RWPE2 (cell line): ENCODE results near the gene ADGRG7.
A peak's percentile ranks its signal among the peaks of the same experiment; 100 is the strongest.
"Not testable (repeated sequence)": the region's sequence is repeated elsewhere in the genome, so short reads cannot be mapped to it uniquely, and the experiment has no call there.

Source experiments
- ATAC-seq: fragments of 200-7000 bp; cut with Tn5 transposase; 3 replicates; pipeline ENCODE4 v1.9.1; 2021; ENCODE audit warnings: low read depth
- DNase-seq: peaks from one replicate; pipeline ENCODE4 v3.0.0-alpha.2; 2020; ENCODE audit warnings: low spot score
- H3K27ac ChIP-seq: fragments of 450-650 bp; 2 replicates; pipeline ENCODE4 v1.5.1; 2017; ENCODE audit warnings: mild to moderate bottlenecking; ENCODE audit not compliant: poor library complexity, severe bottlenecking
- H3K27me3 ChIP-seq: fragments of 250-450 bp; sonication (Bioruptor Pico); 2 replicates; pipeline ENCODE4 v1.5.1; 2021; ENCODE audit warnings: mild to moderate bottlenecking, moderate library complexity; ENCODE audit not compliant: insufficient read depth, poor library complexity, severe bottlenecking
- H3K36me3 ChIP-seq: fragments of 250-450 bp; sonication (Bioruptor Pico); 2 replicates; pipeline ENCODE4 v1.5.1; 2020; ENCODE audit warnings: low read depth, mild to moderate bottlenecking, moderate library complexity
- H3K4me1 ChIP-seq: fragments of 250-450 bp; sonication (Bioruptor Pico); 2 replicates; pipeline ENCODE4 v1.5.1; 2021; ENCODE audit warnings: mild to moderate bottlenecking, moderate library complexity; ENCODE audit not compliant: insufficient read depth, poor library complexity, severe bottlenecking
- H3K4me3 ChIP-seq: fragments of 250-450 bp; sonication (Bioruptor Pico); 2 replicates; pipeline ENCODE4 v1.5.1; 2021; ENCODE audit warnings: mild to moderate bottlenecking, moderate library complexity; ENCODE audit not compliant: severe bottlenecking
- H3K9me3 ChIP-seq: fragments of 250-450 bp; sonication (Bioruptor Pico); 2 replicates; pipeline ENCODE4 v1.5.1; 2021; ENCODE audit warnings: mild to moderate bottlenecking, moderate library complexity; ENCODE audit not compliant: severe bottlenecking
- TF ChIP-seq, protein P1 (sequence below): fragments of 450-650 bp; IDR thresholded peaks from one replicate; pipeline ENCODE4 v1.5.1; 2017; ENCODE audit warnings: mild to moderate bottlenecking, moderate library complexity; ENCODE audit not compliant: poor library complexity, severe bottlenecking

Gene ADGRG7

DNA sequence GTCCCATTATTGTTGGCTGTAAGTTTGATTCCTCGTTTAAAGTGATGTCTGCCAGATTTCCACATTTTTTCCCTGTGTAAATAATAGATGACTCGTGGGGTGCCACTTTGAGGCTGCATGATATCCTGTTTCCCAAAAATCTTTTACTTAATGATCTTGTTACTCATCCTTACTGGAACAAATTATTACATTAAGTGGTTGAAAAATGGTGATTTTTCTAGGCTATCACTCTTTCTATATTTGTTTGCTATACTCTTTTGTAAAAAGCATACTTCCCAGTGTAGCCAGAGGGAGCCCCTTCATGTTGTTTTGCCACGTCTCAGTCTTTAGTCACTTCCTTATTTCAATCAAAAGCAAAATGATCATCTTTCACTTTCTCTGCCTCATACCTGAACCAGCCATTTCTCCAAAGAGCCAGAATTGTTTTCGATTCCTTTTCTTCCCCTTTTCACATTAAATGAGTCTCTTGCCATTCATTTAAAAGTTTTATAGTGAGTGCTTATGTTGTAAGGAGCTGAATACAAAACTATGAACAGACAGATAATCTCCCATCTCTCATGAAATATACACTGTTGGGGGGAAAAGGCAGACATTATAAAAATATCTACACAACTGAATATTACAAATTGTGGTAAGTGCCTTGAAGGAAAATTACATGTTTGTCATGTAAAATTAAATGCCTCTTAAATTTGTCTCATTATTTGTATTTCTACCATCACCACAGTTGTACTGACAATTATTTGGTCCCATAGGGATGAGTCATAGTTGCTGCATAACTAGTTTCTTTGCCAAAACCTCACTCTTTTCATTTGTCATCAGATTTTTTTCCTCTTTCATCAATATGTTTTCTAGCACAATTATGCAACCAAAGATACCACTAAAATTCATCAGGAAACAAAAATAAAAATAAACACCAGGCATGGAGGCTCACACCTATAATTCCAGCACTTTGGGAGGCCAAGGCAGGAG lies 41.5 kb downstream of the ADGRG7 start:
- TF ChIP-seq, protein P1, sequence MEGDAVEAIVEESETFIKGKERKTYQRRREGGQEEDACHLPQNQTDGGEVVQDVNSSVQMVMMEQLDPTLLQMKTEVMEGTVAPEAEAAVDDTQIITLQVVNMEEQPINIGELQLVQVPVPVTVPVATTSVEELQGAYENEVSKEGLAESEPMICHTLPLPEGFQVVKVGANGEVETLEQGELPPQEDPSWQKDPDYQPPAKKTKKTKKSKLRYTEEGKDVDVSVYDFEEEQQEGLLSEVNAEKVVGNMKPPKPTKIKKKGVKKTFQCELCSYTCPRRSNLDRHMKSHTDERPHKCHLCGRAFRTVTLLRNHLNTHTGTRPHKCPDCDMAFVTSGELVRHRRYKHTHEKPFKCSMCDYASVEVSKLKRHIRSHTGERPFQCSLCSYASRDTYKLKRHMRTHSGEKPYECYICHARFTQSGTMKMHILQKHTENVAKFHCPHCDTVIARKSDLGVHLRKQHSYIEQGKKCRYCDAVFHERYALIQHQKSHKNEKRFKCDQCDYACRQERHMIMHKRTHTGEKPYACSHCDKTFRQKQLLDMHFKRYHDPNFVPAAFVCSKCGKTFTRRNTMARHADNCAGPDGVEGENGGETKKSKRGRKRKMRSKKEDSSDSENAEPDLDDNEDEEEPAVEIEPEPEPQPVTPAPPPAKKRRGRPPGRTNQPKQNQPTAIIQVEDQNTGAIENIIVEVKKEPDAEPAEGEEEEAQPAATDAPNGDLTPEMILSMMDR = peak; percentile 55
- Histone ChIP-seq H3K9me3 (no peaks in the 10 kb centered on the region), H3K27me3 (no peaks in the 10 kb centered on the region), H3K27ac (peak overlapping the region; percentile 72), H3K4me1 (peaks cover 18% of the 10 kb centered on the region), H3K36me3 (no peaks in the 10 kb centered on the region), H3K4me3 (no peak overlapping the region)
- DNase-seq (no peak), ATAC-seq (peak; percentile 87)

DNA sequence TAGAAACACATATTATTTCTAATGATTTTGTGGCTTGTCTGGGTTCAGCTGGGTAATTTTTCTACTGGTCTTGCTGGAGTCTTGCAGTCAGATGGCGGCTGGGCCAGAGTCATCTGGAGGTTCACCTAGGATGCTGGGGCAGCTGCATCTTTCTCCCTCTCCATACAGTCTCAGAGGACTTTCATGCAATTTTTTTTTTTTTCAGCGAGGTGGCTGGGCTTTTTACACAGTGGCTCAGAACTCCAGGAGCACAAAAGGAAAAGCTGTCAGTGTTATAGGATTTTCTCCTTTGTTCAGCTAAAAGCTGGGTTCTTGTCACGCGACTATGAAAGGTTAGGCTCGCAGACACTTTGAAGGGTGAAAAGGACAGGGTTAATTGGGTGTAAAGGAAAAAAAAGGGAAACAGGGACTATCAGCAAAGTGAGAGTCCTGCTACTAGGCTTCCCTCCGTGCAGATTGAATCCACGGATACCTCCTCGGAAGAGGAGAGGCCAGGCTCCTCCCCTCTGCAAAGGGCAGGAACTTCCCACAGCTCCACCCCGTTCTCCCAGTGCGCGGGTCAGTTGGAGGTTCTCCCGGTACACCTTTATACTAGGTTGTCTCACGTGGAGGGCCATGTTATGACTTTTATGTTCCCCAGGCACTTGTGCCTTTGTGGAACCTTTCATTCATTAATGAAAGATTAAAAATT lies 44.3 kb downstream of the ADGRG7 start:
- DNase-seq (no peak), ATAC-seq (no peak)
- Histone ChIP-seq H3K9me3 (no peaks in the 10 kb centered on the region), H3K36me3 (no peaks in the 10 kb centered on the region), H3K27ac (no peak overlapping the region), H3K27me3 (no peaks in the 10 kb centered on the region), H3K4me3 (no peak overlapping the region), H3K4me1 (peaks cover 18% of the 10 kb centered on the region)
- TF ChIP-seq, protein P1 = no peak

DNA sequence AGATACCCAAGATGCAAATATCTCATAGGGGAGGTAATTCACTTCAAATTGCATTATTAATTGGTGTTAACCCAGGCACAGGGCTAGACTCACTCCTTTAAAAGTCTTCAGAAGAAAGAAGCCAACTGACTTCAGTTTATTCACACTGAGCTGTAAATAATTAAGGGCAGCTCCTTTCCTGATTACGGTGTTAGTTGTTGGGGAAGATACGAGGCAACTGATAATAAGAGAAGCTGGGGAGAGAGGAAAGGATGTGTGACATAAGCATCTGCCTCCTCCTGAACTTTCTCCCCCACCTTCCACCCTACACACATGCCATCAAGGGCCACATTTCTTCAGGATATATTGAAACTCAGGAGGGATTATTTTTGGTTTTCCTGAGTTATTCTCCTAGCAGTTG lies 47.5 kb downstream of the ADGRG7 start:
- Histone ChIP-seq H3K27ac (no peak overlapping the region), H3K4me1 (peaks cover 2% of the 10 kb centered on the region), H3K4me3 (no peak overlapping the region), H3K27me3 (no peaks in the 10 kb centered on the region), H3K9me3 (no peaks in the 10 kb centered on the region), H3K36me3 (no peaks in the 10 kb centered on the region)
- TF ChIP-seq, protein P1 = no peak
- no peak for ATAC-seq
- no peak for DNase-seq

DNA sequence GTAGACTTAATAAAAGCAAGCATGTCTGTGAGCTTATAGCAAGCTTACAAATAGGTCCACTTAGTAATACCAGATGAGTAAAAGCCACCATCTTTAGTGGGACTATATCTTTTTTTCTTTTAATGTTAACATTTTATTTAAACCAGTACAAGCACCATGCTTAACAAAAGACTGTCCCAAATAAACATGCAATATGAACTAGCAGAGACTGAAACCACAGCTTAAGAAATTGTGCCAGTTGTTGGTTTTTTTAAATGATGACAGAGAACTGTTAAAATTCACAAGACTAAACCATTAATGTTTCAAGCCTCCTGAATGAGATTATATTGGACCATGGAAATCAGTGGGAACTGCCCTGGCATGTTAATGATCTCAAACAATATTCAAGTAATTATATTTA lies 51.9 kb downstream of the ADGRG7 start:
- DNase-seq, H3K4me1 ChIP-seq, H3K9me3 ChIP-seq, H3K27ac ChIP-seq, H3K27me3 ChIP-seq, H3K36me3 ChIP-seq, ATAC-seq, H3K4me3 ChIP-seq: not testable (repeated sequence)

DNA sequence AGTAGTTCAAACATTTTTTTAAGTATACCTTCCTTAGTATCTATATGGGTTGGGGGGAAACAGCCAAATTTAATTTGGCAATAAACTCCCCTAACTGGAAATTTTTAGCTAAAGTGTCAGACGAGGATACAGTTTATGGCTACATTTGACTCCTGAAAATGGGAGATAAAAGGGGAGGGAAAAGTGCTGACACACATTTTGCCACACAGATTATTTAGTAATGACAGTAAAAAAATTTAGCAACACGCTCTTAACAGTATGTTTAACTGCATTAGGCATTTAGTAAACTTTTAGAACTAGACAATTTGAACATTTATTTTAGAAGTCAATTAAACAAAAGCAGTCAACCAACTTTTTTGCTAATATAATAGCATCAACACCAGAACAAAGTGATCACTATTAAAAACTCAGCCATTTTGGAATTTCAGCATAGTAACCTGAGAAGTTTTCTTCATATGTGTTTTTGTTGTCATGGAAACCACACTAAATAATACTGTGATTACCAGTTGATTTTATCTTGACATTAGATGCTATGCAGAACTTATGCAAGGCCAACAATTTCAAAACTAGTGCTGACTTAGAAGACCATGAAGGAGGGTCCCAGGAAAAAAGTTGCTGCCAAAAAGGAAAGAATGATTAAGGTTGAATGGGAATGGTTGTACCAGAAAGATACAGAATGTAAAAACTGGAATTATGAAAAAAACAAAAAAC lies 52.9 kb downstream of the ADGRG7 start:
- H3K36me3 ChIP-seq = no peaks in the 10 kb centered on the region
- H3K27me3 ChIP-seq = no peaks in the 10 kb centered on the region
- H3K9me3 ChIP-seq = no peaks in the 10 kb centered on the region
- DNase-seq (no peak), ATAC-seq (peak; percentile 31; the same call in 1 of the 3 replicates)
- TF ChIP-seq, protein P1 = no peak
- H3K4me3 ChIP-seq = no peak overlapping the region
- H3K4me1 ChIP-seq = no peaks in the 10 kb centered on the region
- no peak overlapping the region for H3K27ac ChIP-seq
